HAP-1 (cell line): ENCODE data around the gene IL6ST.

Experiments
- DNase-seq, 2 experiments: peaks; one replicate each; pipeline ENCODE4 v3.0.0-alpha.2; 2016 to 2020; ENCODE audit warnings: low spot score in 2 of 2
- H3K27me3 ChIP-seq: fragments of 250-450 bp; sonication (Bioruptor Pico); 2 replicates; pipeline ENCODE4 v1.5.1; 2020; ENCODE audit warnings: low read depth, mild to moderate bottlenecking, moderate library complexity
- H3K36me3 ChIP-seq: fragments of 250-450 bp; sonication (Bioruptor Pico); replicated peaks from 2 replicates; pipeline ENCODE4 v1.5.1; 2020; ENCODE audit warnings: mild to moderate bottlenecking
- H3K4me1 ChIP-seq: fragments of 250-450 bp; sonication (Bioruptor Pico); 2 replicates; pipeline ENCODE4 v1.5.1; 2020; ENCODE audit warnings: mild to moderate bottlenecking
- H3K4me3 ChIP-seq: fragments of 250-450 bp; sonication (Bioruptor Pico); 2 replicates; pipeline ENCODE4 v1.5.1; 2020; ENCODE audit warnings: mild to moderate bottlenecking, moderate library complexity
- H3K9me3 ChIP-seq: fragments of 250-450 bp; sonication (Bioruptor Pico); 2 replicates; pipeline ENCODE4 v1.5.1; 2020; ENCODE audit warnings: mild to moderate bottlenecking, moderate library complexity
- in situ Hi-C: fragments of 300-500 bp; cut with MboI; formaldehyde crosslinking; loops from 3 replicates; pipeline ENCODE4 v1.14.3; 2020; ENCODE audit warnings: low sequenced_read_pairs, inconsistent platforms, mixed read lengths

Gene IL6ST

DNA sequence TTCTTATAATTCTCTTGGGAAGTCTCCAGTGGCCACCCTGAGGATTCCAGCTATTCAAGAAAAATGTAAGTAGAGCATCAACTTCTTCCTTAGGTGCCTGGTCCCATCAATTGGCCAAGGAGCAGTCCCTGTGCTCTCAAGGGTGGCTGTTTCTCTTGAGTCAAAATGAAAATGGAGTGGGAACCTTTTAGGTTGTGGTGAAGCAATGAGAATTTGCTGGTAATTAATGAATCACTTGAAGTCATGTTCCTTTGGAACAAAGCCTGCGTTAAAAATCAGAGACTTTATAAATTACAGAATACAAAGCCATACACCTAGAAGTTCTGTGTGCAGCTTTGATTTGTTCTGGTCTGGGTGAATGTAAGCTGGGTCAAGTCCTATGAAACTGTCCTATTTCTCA, 94.7 kb downstream of the IL6ST start:
- in situ Hi-C loops, result no loop called here
- H3K36me3 ChIP-seq, result no peaks in the 10 kb centered on the region

DNA sequence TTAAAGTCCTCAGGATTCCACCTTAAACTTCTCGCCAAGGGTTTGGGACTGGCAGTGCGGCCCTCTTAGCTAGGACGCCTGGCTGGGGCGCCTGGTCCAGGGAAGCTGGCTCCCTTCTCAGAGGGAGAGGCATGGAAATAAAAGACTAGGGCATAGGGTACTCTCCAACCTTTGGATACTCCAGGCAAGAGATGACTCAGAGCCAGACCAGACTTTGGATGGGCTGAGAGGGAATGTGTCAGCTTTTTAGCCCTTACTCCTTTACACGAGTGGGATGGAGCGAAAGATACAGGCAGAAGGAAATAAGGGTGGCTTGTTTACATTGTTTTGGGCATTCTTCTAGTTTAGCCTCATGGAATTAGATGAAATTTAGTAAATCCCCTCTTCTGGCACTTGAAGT, 95.4 kb downstream of the IL6ST start:
- Histone ChIP-seq H3K4me3 (no peak overlapping the region), H3K36me3 (no peaks in the 10 kb centered on the region), H3K4me1 (no peaks in the 10 kb centered on the region), H3K27me3 (no peaks in the 10 kb centered on the region), H3K9me3 (no peaks in the 10 kb centered on the region)
- in situ Hi-C loops, result no loop called here
- DNase-seq, result no peak

More for the DNA sequence above, 94.7 kb downstream of the IL6ST start:
- no peak for DNase-seq
- H3K27me3 ChIP-seq, result no peaks in the 10 kb centered on the region
- H3K9me3 ChIP-seq, result no peaks in the 10 kb centered on the region
- H3K4me1 ChIP-seq, result no peaks in the 10 kb centered on the region
- H3K4me3 ChIP-seq, result no peak overlapping the region

DNA sequence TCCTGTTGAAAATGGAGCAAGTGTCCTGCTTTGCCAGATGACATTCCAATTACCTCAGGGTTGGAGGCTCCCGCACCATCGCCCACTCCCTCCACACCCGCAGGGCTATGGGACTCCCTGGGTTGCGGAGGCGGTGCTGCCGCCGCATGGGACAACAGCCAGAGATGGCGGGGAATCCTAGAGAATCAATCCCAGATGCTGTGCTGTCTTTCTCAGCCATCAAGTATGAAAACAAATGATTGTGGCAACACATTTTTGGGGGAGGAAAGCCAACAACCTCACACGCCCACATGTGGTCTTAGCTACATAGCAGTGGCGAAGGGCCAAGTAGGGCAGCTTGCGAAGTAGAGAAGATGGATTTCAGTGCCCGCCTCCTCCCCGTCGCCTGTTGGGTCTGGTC, 96.9 kb downstream of the IL6ST start:
- Histone ChIP-seq H3K9me3 (no peaks in the 10 kb centered on the region), H3K27me3 (no peaks in the 10 kb centered on the region), H3K36me3 (no peaks in the 10 kb centered on the region), H3K4me3 (no peak overlapping the region), H3K4me1 (no peaks in the 10 kb centered on the region)
- in situ Hi-C loops, result no loop called here
- DNase-seq, result no peak

DNA sequence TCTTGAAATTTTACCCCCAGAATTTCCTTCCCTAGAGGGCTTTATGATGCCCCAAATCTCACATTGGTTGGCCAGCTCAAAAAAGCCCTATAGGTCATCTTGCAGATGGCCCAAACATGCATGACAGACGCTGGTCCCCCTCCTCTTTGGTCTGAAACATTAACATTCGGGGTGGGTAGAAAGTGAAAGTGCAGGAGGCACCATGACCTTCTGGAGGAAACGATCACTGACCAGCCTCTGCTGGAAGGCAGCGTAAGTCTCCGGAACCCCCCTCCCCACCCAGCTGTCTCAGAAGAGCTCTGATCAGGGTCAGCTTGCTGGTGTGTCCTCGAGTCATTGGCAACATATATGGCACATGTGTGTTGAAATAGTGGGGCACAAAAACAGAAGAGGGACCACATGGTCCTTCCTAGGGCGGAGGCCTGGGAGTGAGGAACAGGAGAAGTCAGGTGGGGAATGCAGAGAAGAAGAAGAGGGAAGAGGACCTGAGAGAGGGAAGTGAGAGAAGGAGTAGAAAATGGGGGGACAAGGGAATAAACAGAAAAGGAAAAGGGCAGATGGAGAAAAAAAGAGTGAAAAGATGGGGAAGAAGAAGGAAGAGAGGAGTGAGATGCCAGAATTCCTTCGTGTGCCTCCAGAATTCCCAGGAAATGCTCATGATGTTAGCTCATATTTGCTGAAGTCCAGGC, 97.4 kb downstream of the IL6ST start:
- Histone ChIP-seq H3K4me3 (no peak overlapping the region), H3K27me3 (no peaks in the 10 kb centered on the region), H3K4me1 (no peaks in the 10 kb centered on the region), H3K36me3 (no peaks in the 10 kb centered on the region), H3K9me3 (no peaks in the 10 kb centered on the region)
- in situ Hi-C loops, result no loop called here
- DNase-seq, result no peak

DNA sequence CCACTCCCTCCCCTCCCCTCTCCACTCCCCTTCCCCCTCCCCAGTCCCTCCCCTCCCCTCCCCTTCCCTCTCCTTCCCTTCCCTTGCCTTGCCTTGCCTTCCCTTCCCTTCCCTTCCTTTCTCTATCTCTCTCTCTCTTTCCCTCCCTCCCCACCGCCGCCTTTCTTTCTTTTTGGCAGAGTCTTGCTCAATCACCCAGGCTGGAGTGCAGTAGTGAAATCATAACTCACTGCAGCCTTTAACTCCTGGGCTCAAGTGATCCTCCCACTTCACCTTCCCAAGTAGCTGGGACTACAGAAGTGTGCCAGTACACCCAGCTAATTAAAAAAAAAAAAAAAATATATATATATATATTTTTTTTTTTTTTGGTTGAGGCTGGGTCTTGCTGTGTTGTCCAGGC, 98.1 kb downstream of the IL6ST start:
- in situ Hi-C loops, result no loop called here
- Histone ChIP-seq H3K4me3 (no peak overlapping the region), H3K9me3 (no peaks in the 10 kb centered on the region), H3K4me1 (no peaks in the 10 kb centered on the region), H3K27me3 (no peaks in the 10 kb centered on the region), H3K36me3 (no peaks in the 10 kb centered on the region)
- no peak for DNase-seq

DNA sequence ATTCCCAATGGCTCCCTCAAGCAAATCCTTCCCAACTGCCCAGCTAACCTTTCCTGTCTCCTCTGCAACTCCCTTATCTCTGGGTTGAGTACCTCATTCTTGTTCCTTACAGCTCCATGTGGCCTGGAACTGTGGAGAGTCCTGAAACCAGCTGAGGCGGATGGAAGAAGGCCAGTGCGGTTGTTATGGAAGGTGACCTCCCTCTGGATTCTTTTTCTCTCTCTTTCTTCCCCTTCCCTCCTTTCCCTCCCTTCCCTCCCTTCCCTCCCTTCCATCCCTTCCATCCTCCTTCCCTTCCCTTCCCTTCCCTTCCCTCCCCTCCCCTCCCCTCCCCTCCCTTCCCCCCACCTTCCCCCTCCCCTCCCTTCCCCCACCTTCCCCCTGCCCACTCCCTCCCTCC, 98.5 kb downstream of the IL6ST start:
- H3K4me1 ChIP-seq, result no peaks in the 10 kb centered on the region
- H3K4me3 ChIP-seq, result no peak overlapping the region
- no peaks in the 10 kb centered on the region for H3K27me3 ChIP-seq
- in situ Hi-C loops, result no loop called here
- no peak for DNase-seq
- H3K36me3 ChIP-seq, result no peaks in the 10 kb centered on the region
- no peaks in the 10 kb centered on the region for H3K9me3 ChIP-seq

DNA sequence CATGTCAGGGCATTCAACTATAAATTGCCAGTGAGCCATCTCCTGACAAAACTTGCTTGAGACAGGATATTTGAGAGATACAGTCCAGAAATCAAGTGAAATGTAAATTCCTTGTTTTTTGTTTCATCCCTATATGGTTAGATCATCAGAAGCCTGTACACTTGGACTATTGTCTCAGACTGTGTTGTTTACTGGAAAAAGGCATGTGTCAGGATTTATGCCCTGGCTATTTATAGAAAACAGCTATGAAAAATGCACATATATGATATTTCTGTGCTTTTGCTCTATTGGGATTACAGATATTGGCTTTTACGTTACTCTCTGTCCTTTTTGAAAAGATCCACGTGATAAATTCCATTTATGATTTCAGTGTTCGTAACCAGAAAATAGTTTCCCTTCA, 99.4 kb downstream of the IL6ST start:
- Histone ChIP-seq H3K36me3 (no peaks in the 10 kb centered on the region), H3K27me3 (no peaks in the 10 kb centered on the region), H3K4me1 (no peaks in the 10 kb centered on the region), H3K9me3 (no peaks in the 10 kb centered on the region), H3K4me3 (no peak overlapping the region)
- in situ Hi-C loops, result no loop called here
- DNase-seq, result no peak

DNA sequence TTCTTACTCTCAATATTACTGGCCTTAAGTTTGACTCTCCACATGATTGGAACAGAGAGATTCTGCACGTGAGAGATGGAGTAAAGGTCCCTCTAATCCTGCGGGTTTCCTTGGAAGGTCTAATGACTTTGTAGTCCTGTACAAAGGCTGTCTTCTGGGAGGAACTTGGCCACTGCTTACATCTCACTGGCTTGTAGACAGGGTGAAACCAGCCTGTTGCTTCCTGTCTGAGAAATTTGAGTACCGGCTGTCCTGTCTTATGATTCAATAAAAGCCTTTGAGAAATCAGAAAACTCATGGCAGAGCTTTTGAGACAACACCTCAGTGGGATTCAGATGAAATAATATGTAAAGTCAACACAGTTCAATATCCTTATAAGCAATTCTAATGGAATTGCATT, 100.6 kb downstream of the IL6ST start:
- no peaks in the 10 kb centered on the region for H3K9me3 ChIP-seq
- no peak for DNase-seq
- H3K4me1 ChIP-seq, result no peaks in the 10 kb centered on the region
- no peak overlapping the region for H3K4me3 ChIP-seq
- H3K36me3 ChIP-seq, result no peaks in the 10 kb centered on the region
- H3K27me3 ChIP-seq, result no peaks in the 10 kb centered on the region
- in situ Hi-C loops, result no loop called here

DNA sequence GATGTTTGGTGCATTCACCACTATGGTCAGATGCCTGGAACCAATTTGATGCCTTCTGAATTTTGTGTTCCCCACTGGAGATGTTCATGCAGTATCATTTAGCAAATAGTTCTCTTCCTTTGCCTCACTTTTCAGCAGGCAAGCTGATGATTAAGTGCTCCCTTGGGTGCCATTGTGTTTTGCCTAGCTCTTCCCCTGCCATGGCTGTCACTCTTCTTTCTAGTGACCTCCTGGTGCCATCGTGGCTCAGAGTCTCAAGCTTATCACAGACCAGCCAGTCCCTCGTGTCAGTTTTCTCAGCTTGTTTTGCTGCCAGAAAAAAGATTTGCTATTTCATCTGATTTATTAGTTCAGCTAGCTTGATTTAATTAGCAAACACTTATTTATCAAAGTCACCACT, 102.3 kb downstream of the IL6ST start:
- in situ Hi-C loops, result no loop called here
- no peak overlapping the region for H3K4me3 ChIP-seq
- H3K4me1 ChIP-seq, result no peaks in the 10 kb centered on the region
- no peaks in the 10 kb centered on the region for H3K9me3 ChIP-seq
- H3K36me3 ChIP-seq, result no peaks in the 10 kb centered on the region
- H3K27me3 ChIP-seq, result no peaks in the 10 kb centered on the region
- DNase-seq, result no peak

DNA sequence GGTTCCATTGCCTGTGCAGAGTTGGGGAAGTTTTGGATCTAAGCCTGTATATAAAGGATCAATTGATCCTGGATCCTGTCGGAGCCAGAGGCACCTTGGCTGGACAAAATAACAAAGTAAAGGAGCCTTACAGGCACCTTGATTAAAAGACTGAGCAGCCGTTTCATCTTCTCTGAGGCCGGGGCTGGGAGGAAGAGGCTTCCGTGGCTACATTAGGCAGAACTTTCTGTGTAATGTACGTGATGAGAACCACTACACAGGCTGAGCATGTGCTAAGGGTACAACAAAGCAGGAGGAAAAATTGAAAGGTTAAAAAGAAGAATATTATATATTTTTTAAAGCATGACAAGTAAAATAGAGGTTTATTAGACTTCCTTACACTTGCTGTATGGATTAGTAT, 106.6 kb downstream of the IL6ST start:
- H3K4me3 ChIP-seq, result no peak overlapping the region
- H3K36me3 ChIP-seq, result no peaks in the 10 kb centered on the region
- no peak for DNase-seq
- no peaks in the 10 kb centered on the region; the same call in 1 of the 2 replicates for H3K27me3 ChIP-seq
- no peaks in the 10 kb centered on the region for H3K9me3 ChIP-seq
- no peaks in the 10 kb centered on the region for H3K4me1 ChIP-seq
- in situ Hi-C loops, result no loop called here

DNA sequence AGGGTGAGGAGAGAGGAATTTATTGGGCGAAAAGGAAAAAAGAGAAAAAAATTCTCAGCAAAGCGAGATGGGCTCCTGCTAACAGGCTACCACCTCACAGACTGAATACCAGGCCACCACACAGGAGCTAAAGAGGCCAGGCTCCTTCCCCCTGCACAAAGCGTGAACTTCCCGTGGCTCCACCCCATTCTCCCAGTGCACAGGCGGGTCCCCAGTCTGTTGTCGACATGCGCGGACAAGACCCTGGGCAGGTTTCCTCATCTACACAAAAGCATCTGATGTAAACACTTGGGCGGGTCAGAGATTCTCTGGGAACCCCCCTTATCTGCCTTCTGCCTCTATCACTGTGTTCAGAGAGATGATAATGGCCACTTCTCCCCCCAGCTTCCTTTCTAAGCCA, 109.4 kb downstream of the IL6ST start:
- in situ Hi-C loops, result no loop called here
- H3K4me1 ChIP-seq, result no peaks in the 10 kb centered on the region
- H3K4me3 ChIP-seq, result no peak overlapping the region
- no peaks in the 10 kb centered on the region for H3K36me3 ChIP-seq
- no peaks in the 10 kb centered on the region for H3K9me3 ChIP-seq
- DNase-seq, result no peak
- H3K27me3 ChIP-seq, result no peaks in the 10 kb centered on the region; the same call in 1 of the 2 replicates
